Measurements from ENCODE around the gene PLAC8. TPM values are rescaled to one million over a fixed set of nuclear protein-coding genes. Genes with fewer than 3 reads are reported as not detected.
"Not testable (repeated sequence)": the region's sequence is repeated elsewhere in the genome, so short reads cannot be mapped to it uniquely, and the experiment has no call there.

The PLAC8 gene
- total RNA-seq = 4.5 TPM

DNA sequence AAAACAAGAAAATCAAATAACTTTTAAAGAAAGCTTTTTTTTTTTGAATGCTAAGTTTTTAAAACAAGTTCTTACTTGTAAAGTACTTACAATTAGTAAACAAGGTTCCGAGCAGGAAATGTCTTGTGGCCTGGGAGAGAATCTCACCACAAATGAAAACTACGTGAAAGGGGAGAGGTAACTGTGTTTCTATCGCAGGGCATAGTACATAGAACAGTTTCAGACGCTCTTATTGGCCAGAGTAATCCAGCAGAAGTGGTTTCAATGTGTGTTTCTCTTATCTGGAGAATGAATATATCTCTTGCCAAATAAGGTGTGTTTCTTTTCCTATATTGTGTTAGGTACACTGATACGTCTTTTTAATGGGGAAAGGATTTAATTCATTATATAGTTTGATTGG, at the start of gene PLAC8:
TSS of gene PLAC8 (minus strand) at position 154 of the 400 bp plus-strand sequence. CDS start 6,808 bp downstream, outside the sequence.
- intact Hi-C loops (cut with DNase I) = no loop called here
- ATAC-seq = no peak
- no peak for DNase-seq (ENCODE audit: low spot score)

GRCh38 chr4:83153417-83153816, 38.9 kb upstream of the PLAC8 start:
- intact Hi-C loops (cut with DNase I) = no loop called here
- DNase-seq (ENCODE audit: low spot score) = no peak
- no peak for ATAC-seq

GRCh38 chr4:83152746-83153145, 38.2 kb upstream of the PLAC8 start:
- intact Hi-C loops (cut with DNase I) = no loop called here
- no peak for DNase-seq (ENCODE audit: low spot score)
- ATAC-seq = no peak

DNA sequence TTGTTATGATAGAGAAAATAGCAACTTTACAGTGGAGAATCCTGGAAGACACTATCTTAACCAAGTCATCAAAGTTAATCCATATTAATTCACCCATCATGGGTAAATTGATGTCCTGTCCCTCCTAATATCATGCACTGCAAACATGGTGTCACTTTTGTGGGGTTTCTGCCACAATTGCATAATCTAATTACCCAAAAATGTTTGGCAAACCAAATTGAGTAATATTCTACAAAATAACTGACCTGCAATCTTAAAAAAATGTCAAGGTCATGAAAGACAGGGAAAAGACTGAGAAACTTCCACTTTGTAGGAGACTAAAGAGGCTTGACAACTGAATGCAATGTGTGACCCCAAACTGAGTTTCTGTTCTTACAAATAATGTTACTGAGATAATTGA, 37.1 kb upstream of the PLAC8 start:
- intact Hi-C loops (cut with DNase I) = no loop called here
- ATAC-seq = no peak
- no peak for DNase-seq (ENCODE audit: low spot score)

GRCh38 chr4:83150653-83151330, 36.3 kb upstream of the PLAC8 start:
- DNase-seq (ENCODE audit: low spot score) (no peak), ATAC-seq (no peak)
- intact Hi-C loops (cut with DNase I) = no loop called here

- intact Hi-C loops (cut with DNase I) = no loop called here
- ATAC-seq (no peak), DNase-seq (ENCODE audit: low spot score) (no peak)
These were observed 35.5 kb upstream of the PLAC8 start for GRCh38 chr4:83149865-83150652.

- intact Hi-C loops (cut with DNase I) = no loop called here
- no peak for DNase-seq (ENCODE audit: low spot score)
- no peak for ATAC-seq
These were observed 32.3 kb upstream of the PLAC8 start for GRCh38 chr4:83146841-83147240.

- ATAC-seq; intact Hi-C loops (cut with DNase I); DNase-seq (ENCODE audit: low spot score): not testable (repeated sequence)
These were observed 31.2 kb upstream of the PLAC8 start for GRCh38 chr4:83145776-83146175.

- intact Hi-C loops (cut with DNase I) = no loop called here
- DNase-seq (ENCODE audit: low spot score) (no peak), ATAC-seq (no peak)
These were observed 25.1 kb upstream of the PLAC8 start for GRCh38 chr4:83139514-83140156.

GRCh38 chr4:83138946-83139345, 24.4 kb upstream of the PLAC8 start:
- no peak for ATAC-seq
- no peak for DNase-seq (ENCODE audit: low spot score)
- intact Hi-C loops (cut with DNase I) = no loop called here

DNA sequence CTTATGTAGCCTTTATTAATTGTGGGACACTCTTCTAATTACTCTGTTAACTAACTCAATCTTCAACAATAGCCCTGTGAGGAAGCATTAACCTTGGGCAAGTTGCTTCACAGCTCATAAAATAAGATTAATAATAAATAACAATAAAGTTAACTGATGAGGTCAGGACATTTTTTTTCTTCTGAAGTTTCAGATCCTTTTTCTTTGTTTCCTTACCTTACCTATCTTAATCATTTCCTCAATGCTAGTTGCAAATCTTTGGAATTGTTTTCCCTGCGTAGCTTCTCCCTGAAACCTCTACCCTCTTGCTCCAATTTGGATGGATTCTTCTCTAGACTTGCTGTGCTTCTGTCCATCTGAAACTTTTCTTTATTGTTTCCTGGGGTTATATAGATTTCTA, 17.5 kb upstream of the PLAC8 start:
- DNase-seq (ENCODE audit: low spot score) (no peak), ATAC-seq (no peak)
- intact Hi-C loops (cut with DNase I) = no loop called here

DNA sequence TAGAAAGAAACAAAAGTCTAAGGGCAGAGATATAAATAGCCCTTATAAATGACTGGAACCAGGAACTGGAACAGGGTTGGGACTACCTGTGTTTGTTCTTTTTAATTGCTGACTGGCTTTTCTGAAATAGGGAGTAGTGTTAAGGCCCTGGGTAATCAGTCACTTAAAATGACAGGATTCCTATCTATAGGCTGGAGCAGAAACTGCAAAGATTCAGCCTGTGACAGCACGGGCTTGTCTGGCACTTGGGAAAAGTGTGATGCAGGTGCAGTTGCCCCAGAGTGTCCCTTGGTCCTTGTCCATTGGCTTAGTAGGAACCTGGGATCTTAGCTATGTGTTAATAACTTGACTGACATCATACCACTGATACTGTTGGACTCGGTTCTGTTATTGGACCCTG, 14.7 kb upstream of the PLAC8 start:
- intact Hi-C loops (cut with DNase I) = no loop called here
- no peak for ATAC-seq
- no peak for DNase-seq (ENCODE audit: low spot score)

DNA sequence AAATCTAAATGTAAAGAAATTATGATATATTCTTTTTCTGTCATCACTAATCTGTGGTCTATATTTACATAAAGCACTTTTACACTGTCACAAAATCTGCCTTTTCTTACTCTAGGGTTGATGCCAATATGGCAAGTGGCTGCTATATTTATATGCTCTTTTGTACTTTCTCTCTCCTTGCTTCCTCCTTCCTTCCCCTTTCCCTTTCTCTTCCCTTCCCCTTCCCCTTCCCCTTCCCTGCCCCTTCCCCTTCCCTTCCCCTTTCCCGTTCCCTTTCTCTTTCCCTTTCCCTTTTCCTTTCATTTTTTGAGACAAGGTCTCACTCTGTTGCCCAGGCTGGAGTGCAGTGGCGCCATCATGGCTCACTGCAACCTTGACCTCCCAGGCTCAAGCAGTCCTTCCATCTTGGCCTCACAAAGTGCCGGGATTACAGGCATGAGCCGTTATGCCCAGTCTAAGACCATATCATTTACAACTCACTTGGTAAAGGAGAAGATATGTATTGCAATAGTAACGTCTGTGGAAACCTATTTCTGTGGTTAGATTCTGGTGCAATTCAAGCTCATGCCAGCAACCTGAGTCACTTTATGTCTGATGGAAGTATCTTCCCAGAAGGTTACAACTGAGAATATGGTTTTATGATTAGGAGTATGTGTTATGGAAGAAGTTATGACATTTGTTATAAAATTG, 13.9 kb upstream of the PLAC8 start:
- DNase-seq (ENCODE audit: low spot score) = no peak
- ATAC-seq = no peak
- intact Hi-C loops (cut with DNase I) = no loop called here

DNA sequence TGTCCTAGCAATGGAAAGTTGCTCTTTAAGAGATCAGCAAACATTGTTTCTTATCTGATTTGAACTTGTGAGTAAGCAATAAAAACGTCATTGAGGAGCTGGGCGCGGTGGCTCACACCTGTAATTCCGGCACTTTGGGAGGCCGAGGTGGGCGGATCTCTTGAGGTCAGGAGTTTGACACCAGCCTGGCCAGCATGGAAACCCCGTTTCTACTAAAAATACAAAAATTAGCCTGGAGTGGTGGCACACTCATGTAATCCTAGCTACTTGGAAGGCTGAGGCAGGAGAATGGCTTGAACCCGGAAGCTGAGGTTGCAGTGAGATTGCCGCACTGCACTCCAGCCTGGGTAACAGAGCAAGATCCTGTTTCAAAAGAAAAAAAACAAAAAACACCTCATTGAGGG, 11.2 kb upstream of the PLAC8 start:
- DNase-seq (ENCODE audit: low spot score) (no peak), ATAC-seq (no peak)
- intact Hi-C loops (cut with DNase I) = no loop called here

DNA sequence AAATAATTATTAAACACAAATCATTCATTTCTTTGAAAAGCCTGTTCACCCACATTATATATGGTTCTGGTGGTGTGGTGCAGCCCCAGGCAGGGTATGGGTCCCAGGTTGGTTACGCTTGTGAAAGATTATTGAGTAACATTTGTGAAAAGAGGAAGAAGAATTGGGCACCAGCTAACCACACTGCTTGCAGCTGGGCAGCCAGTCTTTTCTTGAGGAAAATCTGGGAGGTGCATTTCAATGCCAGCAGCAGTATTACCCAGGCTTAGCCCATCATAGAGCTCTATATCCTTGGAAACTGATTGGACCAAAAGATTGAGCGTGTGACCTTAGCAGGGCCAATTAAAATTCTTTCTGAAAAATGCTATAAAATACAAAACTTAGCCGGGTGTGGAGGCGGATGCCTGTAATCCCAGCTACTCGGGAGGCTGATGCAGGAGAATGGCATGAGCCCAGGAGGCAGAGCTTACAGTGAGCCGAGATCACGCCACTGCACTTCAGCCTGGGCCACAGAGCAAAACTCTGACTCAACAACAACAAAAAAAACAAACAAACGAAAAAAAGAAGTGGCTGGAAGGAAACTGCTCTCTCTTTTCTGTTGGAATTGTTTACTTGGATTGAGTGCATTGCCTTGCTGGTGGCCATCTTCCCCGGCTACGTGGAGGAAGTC, 9.7 kb upstream of the PLAC8 start:
- ATAC-seq (peak; percentile 70), DNase-seq (ENCODE audit: low spot score) (no peak)
- intact Hi-C loops (cut with DNase I) = no loop called here

- ATAC-seq (no peak), DNase-seq (ENCODE audit: low spot score) (no peak)
- intact Hi-C loops (cut with DNase I) = no loop called here
These were observed 6.7 kb upstream of the PLAC8 start for GRCh38 chr4:83121246-83121645.

DNA sequence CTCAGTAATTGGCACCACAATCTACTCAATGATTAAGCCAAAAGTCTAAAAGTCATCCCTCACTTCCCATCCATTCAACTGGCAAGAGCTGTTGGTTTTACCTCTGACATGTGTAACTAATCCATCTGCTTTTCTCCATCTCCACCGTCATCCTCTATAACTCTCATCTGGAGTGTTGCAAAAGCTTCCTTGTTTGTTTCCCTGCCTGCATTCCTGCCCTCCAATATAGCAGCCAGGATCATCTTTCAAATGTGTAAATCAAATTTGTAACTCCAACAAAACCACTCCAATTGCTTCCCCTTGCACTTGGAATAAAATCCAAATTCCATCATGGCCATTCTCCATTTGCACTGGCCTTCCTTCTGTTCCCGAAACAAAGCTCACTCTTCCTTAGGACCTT, 4.3 kb upstream of the PLAC8 start:
- intact Hi-C loops (cut with DNase I) = no loop called here
- DNase-seq (ENCODE audit: low spot score) = no peak
- no peak for ATAC-seq

DNA sequence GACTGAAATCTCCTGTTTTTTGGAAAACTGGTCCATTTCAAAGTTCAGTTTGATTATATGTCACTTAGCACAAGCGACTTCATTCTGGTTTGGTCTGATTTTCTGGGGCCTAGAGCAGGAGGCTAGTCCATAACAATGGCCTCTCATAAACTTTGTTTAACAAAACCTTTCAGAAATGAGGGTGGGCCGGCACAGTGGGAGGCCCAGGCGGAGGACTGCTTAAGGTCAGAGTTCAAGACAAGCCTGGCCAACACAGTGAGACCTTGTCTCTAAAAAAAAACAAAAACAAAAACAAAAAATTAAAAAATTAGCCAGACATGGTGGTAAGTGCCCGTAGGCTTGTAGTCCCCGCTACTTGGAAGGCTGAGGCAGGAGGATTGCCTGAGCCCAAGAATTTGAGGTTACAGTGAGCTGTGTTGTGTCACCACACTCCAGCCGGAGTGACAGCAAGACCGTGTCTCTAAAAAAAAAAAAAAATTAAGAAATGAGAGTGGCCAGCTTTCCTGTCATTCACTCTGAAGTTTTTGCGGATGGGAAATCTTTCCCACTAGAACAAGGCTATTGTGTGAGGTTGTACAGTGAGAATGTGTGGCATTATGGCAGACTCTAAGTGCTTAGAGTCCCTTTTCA, 1.2 kb upstream of the PLAC8 start:
- ATAC-seq (no peak), DNase-seq (ENCODE audit: low spot score) (no peak)
- intact Hi-C loops (cut with DNase I) = no loop called here

GRCh38 chr4:83115000-83115399, 471 bp upstream of the PLAC8 start:
- ATAC-seq (no peak), DNase-seq (ENCODE audit: low spot score) (no peak)
- intact Hi-C loops (cut with DNase I) = no loop called here

Measured in sciatic nerve (tissue), 2 donors.